GM19035 (cell line): ENCODE results near the gene TLCD5.

Experiments
- ATAC-seq: cut with Tn5 transposase; IDR thresholded peaks from one replicate; pipeline ENCODE4 v1.9.1; 2021; ENCODE audit not compliant: unreplicated experiment

TLCD5 gene

GRCh38 chr11:120307476-120307875 lies 17.6 kb upstream of the TLCD5 start:
- ATAC-seq, result no peak

GRCh38 chr11:120308081-120308480 lies 17.0 kb upstream of the TLCD5 start:
- ATAC-seq, result no peak

GRCh38 chr11:120310870-120311269 lies 14.2 kb upstream of the TLCD5 start:
- no peak for ATAC-seq

- ATAC-seq, result no peak
Observed at GRCh38 chr11:120314861-120315260, 10.2 kb upstream of the TLCD5 start.

GRCh38 chr11:120316880-120317688 lies 8.0 kb upstream of the TLCD5 start:
- no peak for ATAC-seq

GRCh38 chr11:120317689-120318480 lies 7.2 kb upstream of the TLCD5 start:
- no peak for ATAC-seq

GRCh38 chr11:120318906-120319305 lies 6.2 kb upstream of the TLCD5 start:
- no peak for ATAC-seq

GRCh38 chr11:120326228-120326627 lies 1.1 kb downstream of the TLCD5 start:
- ATAC-seq, result no peak

- no peak for ATAC-seq
Observed at GRCh38 chr11:120326845-120327281, 1.8 kb downstream of the TLCD5 start.

GRCh38 chr11:120327311-120327710 lies 2.2 kb downstream of the TLCD5 start:
- no peak for ATAC-seq

GRCh38 chr11:120329556-120329955 lies 4.5 kb downstream of the TLCD5 start:
- ATAC-seq, result no peak

- ATAC-seq, result no peak
Observed at GRCh38 chr11:120330045-120330444, 4.9 kb downstream of the TLCD5 start.

- no peak for ATAC-seq
Observed at GRCh38 chr11:120331301-120331996, 6.3 kb downstream of the TLCD5 start.

GRCh38 chr11:120332822-120333716 lies 8.0 kb downstream of the TLCD5 start:
- no peak for ATAC-seq

GRCh38 chr11:120333801-120334200 lies 8.7 kb downstream of the TLCD5 start:
- no peak for ATAC-seq

GRCh38 chr11:120334332-120334731 lies 9.2 kb downstream of the TLCD5 start:
- no peak for ATAC-seq

GRCh38 chr11:120334894-120335462 lies 9.9 kb downstream of the TLCD5 start:
- ATAC-seq, result peak; percentile 23

- ATAC-seq, result peak; percentile 21
Observed at GRCh38 chr11:120335556-120335907, 10.4 kb downstream of the TLCD5 start.

- peak; percentile 66 for ATAC-seq
Observed at GRCh38 chr11:120335908-120336640, 11.0 kb downstream of the TLCD5 start, which contains the start of gene ARHGEF12. TSS of gene ARHGEF12 (plus strand) at chr11:120336413. CDS start at chr11:120337244, 831 bp downstream.
